NCI-H524 (cell line): ENCODE results near the gene RAB1A.

Source experiments
- DNase-seq, 2 experiments: peaks; one replicate each; lab custom pipeline; 2025; lab: John Stamatoyannopoulos, UW

RAB1A gene

DNA sequence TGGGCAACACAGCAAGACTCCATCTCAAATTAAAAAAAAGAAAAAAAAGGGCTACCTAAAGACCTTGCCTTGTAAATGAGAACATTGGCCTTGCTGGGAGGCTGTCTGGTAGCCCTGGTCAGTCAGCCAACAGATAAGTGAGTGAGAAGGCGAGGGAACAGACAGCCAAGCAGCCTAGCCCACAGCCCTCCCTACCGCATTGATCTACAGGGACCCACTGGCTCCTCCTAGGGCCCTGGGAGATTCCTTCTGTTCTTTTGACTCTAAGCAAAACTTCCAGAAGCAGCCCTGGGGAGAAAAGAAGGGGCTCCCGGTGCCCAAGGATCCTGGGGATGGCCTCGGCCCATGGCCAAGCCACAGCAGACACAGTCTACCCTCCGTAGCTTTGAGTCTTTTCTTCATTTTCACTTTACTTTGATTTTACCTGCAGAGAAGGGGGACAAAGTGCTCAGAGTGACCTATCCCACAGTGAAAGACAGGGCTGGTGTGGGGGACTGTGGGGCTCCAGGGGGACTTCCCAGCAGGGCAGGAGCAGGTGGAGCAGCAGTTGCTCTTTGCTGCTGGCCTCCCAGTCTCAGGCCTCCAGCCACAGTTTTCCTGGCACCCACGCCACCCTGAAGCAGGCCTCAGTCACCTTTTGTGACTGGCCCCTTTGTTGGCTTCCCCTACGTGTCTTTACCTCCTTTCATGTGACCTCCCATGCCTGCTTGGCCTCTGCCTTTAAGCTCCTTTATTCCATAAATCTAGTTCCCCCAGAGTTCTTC is 68.6 kb downstream of the RAB1A start:
- no peak for DNase-seq

- DNase-seq, result no peak
These were observed 70.8 kb downstream of the RAB1A start for GRCh38 chr2:65059071-65059470.

- DNase-seq, result no peak
These were observed 72.4 kb downstream of the RAB1A start for GRCh38 chr2:65057391-65058052.

DNA sequence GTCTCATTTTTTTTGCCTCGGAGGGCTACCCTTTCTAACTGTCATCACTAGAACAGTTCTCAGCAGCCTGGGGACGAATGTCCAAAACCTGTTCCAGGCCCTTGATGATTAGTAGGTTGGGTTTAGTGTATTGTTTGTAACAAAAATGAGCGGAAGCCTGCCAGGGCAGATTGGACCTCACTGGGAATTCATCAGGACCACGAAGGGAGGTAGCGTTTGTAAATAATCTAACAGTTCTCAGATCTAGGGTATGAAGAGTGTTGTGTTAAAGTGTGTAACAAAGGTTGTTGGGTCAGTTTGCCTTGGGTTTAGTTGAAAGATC is 72.9 kb downstream of the RAB1A start:
- no peak for DNase-seq

GRCh38 chr2:65056215-65057053 is 73.5 kb downstream of the RAB1A start, which contains the start of gene CEP68:
TSS of gene CEP68 (plus strand) at chr2:65056416. CDS start at chr2:65069445, 13,029 bp downstream.
- DNase-seq, result peak; percentile 88 to 98

DNA sequence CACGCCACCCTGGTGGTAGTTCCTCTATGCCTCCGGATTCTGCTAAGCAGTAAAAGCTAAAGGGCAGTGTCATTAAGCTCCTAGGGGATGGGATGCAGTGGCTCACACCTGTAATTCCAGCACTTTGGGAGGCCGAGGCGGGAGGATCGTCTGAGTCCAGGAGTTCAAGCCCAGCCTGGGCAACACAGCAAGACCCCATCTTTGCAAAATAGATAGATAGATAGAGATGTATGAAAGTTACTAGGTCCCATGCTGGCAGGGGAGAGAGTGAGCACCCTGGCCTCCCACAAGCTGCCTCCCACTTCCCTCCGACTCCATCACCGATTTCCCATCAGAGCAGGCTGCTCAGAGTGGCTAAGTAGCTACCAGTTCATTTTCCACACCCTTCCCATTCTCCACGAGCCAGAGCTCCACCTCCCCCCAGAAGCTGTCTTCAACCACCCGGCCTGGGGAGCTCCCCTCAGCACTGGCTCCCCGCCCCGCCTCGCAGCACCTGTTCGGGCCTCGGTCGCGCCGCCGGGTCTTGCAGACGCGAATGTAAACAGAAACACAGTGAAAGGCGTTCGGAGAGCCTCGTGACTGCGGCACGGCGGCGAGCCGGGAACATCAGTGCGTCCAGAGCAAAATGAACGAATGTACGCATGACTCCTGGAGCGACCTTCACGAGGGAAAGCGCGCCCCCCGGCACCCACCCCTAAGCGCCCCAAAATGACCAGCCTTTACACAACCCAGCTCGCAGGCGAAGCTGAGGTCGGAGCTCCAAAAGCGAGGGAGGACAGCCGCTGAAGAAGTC is 74.3 kb downstream of the RAB1A start:
- DNase-seq, result peak; percentile 36 to 72

- DNase-seq, result no peak
These were observed 75.0 kb downstream of the RAB1A start for GRCh38 chr2:65054749-65055421.

GRCh38 chr2:65053199-65053598 is 76.7 kb downstream of the RAB1A start:
- no peak for DNase-seq

- no peak for DNase-seq
These were observed 79.0 kb downstream of the RAB1A start for GRCh38 chr2:65050931-65051330.

- no peak for DNase-seq
These were observed 80.8 kb downstream of the RAB1A start for GRCh38 chr2:65049010-65049639.

DNA sequence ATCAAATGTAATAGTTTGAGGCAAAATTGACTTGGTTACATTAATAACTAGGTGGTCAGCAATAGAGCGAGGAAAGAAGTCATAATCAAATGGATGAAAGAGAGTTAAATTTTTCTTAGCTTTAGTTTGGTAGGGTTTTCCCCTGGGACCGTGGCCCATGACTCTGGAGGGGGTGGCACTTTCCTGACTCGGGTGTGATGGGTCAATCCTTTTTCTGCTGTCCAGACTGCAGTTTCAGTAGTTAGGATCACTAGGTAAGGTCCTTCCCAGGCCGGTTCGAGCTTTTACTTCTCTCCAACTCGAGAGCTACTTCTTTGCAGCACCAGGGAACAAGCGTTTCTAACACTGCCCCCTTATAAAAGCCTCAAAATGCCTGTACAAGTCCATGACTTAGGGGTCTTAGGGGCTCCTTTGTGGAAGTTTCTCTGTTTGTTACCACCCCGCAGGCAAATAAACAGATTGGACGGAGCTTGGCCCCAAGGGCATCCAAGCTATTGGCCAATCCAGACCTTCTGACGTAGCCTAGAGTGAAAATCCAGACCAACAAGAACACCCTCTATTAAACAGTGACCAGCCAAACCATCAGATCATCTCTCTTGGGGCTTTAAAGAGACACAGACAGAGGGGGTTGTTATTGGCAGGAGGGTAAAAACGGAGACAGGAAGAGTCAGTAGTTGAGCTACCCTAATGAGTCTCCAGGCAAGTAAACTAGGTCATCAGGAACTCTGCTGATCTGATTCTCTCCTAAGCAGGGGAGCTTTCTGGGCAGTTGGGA is 83.1 kb downstream of the RAB1A start:
- DNase-seq, result no peak

- DNase-seq, result no peak
These were observed 84.3 kb downstream of the RAB1A start for GRCh38 chr2:65045651-65046050.

- no peak for DNase-seq
These were observed 85.7 kb downstream of the RAB1A start for GRCh38 chr2:65044097-65044735.

GRCh38 chr2:65043001-65043400 is 86.9 kb downstream of the RAB1A start:
- DNase-seq, result no peak

DNA sequence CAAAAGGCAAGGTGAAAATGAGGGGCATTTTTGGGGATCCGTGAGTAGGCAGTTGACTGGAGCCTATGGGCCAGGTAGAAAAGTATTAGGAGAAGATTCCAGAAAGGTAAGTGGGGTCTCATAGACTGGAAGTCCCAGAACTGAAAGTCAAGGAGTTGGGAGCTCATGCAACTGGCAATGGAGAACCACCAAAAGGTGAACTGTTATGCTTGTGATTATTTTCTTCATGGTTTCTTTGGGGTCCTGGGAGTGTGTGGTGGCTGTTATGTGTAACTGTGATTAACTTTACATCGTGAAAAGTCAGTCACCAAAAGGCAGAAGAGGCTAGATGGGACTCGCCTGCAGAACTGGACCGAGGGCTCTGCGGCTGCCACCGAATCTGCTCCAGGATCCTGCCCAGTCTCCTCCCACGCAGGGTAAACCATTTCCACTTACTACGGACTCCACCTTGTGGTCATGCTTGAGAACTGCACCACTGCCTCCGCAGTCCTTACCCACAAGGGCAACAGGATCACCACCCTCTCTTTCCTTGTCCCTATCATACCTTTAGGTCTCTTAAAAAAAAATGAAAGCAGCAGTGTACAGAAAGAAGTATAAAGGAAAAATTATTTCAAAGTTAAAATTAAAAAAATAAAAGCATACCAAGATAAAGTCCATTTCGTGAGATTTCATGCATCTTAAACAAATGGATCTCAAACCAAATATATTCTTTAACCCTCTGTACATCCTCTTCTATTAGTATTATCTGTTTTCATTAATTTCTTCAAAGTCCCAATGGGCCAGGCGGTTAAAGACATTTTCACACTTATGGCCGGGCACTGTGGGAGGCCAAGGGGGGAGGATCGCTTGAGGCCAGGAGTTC is 89.3 kb downstream of the RAB1A start:
- peak; percentile 27 to 66 for DNase-seq

DNA sequence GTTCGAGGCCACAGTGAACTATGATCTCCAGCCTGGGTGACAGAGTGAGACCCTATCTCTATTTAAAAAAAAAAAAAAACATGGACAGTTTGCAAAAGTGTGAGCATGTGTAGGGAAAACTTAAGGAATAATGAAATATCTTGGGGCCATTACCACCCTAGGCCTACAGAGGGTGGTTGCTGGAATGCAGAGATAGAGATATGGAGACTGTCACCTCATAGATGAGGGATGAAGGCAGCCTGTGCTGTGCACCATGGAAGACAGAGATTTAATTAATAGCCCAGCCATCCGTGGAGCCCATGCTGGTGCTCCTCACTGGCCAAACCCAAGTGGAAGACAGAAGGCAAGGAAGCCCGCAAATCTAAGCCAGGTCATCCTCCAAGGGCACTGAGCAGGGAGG is 90.3 kb downstream of the RAB1A start:
- no peak for DNase-seq

DNA sequence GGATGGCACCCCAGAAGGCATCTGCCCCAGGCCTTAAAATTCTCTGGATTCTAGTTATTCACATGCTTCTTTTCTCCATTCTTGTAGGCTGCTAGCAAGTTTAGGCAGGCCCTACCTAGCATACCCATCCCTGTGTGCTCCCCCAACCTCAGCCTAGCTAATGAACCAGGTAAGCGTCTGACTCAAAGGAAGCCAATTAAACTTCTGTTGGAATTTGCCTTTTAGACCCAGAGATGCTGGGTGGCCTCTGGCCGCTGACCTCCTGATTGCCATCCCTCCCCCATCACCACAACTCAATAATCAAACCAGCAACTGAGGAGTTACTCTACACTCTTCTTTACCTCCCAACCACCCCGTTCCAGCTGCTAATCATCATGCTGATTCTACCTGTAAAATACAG is 92.7 kb downstream of the RAB1A start:
- no peak for DNase-seq
